Right renal cortex interstitium (tissue), 3 donors: ENCODE measurements around the gene KRTAP20-1. TPM values are rescaled to one million over a fixed set of nuclear protein-coding genes. Genes with fewer than 3 reads are reported as not detected.

ENCODE experiments used
- DNase-seq, 3 donors: peaks; one replicate each; pipeline ENCODE4 v3.0.0-alpha.2; 2013; ENCODE audit warnings: low read depth in 3 of 3, low spot score in 2 of 3
- polyA plus RNA-seq, 3 donors: library from polyadenylated mRNA; unstranded; fragments of 120-200 nt; gene quantifications; one replicate each; pipeline ENCODE4 v1.2.1, GENCODE V29; 2013; ENCODE audit not compliant: insufficient read length in 3 of 3

Gene KRTAP20-1, protein sequence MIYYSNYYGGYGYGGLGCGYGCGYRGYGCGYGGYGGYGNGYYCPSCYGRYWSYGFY
- not detected for polyA plus RNA-seq

DNA sequence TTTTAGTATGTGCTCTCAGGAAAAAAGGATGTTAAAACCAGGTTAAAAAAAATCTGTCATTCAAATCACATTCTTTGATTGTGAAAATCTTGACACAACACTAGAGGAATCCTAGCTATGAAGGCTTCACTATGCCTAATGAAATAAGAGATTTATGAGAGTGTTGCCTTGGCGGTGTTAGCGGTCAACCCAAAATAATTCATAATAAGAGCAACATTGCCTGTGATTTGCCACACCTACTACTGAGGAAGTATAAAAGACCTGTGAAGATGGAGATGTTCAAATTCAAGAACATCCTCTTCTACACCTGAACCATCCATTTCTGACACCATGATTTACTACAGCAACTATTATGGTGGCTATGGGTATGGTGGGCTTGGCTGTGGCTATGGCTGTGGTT, at the start of gene KRTAP20-1:
Gene KRTAP20-1 (plus strand): TSS at position 301 of the 400 bp plus-strand sequence. CDS start 30 bp downstream, at position 331.
- no peak for DNase-seq

DNA sequence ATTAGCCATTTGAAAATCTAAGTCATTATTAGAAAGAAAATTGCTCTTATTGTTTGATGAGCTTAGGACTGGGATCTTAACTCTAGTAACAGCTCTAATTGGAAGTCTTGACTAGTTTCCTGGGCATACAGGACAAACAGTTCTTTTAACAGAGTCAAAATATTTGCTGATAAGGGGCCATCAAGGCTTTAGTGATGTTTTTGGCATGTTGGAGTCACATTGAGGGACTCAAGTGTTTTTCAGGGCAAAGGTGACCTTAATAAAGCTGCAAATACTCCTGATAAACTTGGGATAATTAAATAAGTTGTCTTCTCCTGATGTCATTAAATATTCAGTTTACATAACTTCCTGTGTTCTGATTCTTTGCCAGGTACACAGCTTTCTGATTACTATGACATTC, 48.6 kb upstream of the KRTAP20-1 start:
- no peak for DNase-seq

DNA sequence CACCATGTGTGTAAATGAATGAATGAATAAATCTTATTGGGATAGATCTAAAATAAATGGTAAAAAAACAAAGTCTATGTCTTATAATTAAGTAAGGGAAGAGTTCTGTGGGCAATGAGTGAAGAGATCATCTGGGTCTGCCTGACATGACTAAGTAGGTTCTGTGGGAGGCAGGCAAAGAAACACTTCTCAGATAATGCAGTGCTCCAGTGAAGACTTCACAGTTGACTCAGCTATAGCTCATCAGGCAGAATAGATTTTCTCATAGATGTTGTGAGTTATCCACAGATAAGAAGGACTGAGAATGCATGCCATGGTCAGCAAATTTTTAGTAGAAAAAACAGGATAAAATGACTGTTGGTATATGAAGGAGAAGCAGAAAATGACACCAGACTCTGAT, 38.5 kb upstream of the KRTAP20-1 start:
- no peak for DNase-seq

DNA sequence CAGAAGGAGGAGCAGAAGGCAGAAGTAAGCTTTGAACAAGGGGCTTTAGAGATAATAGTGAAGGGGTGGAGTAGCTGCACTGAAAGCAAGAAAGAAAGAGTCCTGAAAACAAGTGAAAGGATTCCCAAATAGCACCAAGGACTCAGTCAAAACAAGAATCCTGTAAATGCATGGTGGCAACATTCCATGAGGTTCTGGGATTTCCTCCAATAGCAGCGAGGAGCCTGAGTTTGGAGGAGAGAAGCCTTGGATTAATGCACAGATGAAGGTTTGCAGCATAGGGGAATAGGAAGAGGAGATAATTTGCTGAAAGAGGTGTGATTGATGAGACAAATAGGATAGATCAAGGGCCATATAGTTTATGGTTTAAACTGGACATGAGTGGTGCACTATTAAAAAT, 36.9 kb upstream of the KRTAP20-1 start:
- DNase-seq = no peak

DNA sequence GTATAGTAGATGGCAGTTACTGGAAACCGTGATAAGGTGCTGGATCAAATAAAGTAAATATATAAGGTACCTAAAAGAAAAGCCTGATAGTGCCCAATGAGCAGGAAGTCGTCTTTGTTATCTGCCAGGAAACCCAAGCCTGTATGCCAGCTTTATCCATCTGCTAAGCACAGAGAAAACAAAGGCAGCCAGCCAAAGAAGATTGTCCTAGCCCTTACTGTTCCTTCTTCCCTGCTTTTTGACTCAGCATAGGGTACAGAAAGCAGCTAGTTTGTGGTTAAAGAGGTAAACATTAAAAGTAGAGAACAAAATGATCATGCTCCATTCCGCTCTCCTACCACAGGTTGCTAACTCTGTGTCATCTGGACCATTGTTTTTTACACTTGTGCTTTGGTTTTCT, 36.1 kb upstream of the KRTAP20-1 start:
- DNase-seq = no peak

DNA sequence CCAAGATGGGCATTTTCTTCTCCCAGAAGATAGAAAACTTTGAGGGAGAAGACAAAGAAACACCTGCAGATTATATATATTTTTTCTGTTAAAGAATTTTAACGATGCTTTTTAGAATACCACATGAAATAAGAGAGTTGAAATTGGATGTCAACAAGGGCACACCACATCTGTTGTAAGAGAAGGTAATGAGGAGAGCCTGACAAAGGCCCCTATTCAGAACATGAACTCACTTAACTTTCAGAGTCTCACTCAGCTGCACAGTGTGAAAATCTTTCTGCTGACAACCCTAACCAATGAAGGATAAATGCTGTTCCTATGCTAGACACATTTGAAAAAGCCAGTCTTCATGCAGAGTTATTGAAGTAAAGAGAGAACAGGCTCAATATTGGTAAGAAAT, 33.4 kb upstream of the KRTAP20-1 start:
- DNase-seq = no peak

DNA sequence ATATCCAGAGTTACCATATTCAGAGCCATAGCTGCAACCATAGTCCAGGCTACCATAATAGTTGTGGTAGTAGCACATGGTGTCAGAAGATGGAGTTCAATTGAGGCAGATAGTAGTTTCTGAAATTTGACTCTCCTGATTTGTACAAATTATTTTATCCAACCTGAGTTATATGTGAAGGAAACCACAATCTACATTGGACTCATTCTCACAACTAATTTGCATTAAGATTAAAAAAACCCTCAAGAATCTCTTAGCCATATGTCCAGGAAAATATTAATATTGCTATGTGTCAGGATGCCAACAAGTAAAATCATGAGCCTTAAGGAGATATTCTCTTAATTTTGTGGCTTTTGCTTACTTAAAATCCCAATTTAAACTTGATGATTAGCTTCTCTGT, 25.9 kb upstream of the KRTAP20-1 start, which contains the start of gene KRTAP22-2:
Gene KRTAP22-2 (minus strand): TSS at position 101 of the 400 bp plus-strand sequence.
- DNase-seq = no peak

DNA sequence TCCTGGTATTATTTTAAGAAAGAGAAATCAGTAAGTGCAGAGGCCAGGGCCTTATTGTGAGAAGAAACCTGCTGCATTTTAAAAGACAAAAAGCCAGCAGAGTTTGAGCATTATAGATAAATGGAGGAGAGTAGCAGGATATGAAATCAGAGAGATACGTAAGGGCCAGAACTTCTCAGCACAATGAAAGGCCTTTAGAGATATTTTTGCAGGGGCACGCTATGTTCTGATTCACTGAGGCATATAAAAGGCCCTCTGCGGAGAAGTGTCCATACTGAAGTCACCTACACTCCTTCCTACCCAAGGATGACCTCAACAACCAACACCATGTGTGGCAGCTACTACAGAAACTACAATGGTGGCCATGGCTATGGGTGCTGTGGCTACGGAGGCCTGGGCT, 24.1 kb upstream of the KRTAP20-1 start, which contains the start of gene KRTAP6-3:
Gene KRTAP6-3 (plus strand): TSS at position 301 of the 400 bp plus-strand sequence. CDS start 6 bp downstream, at position 307.
- no peak for DNase-seq

DNA sequence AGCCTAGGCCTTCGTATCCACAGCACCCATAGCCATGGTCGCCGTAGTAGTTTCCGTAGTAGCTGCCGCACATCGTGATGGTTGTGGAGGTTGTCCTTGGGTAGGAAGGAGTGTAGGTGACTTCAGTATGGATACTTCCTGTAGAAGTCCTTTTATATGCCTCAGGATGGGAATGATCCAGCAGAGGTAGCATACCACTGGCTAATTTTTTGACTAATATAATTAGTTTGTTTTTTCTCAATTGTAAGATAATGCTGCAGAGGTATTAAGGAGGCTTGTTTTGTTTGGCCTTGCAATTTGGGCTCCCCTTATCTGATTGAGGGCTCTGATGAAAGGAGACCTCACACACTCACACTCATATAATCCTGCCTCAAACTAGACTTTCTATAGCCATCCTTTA, 17.4 kb upstream of the KRTAP20-1 start, which contains the start of gene KRTAP6-2:
Gene KRTAP6-2 (minus strand): TSS at position 101 of the 400 bp plus-strand sequence. CDS start 28 bp downstream, at position 73.
- DNase-seq = no peak

DNA sequence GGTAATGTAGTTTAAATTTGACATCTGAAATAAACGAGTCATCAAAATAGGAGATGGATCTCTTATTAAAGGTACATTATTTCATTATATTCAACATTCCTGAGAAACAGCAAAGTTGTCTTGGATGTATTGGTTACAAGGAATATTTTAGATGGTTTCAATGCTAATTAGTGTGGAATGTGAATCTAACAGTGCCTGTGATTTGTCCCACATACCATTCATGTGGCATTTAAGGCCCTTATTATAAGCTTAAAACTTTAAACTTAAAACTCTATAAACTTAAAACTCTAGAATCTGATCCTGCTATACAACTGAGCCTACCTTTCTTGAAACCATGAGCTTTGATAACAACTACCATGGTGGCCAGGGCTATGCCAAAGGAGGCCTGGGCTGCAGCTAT, 15.4 kb upstream of the KRTAP20-1 start, which contains the start of gene KRTAP22-1:
Gene KRTAP22-1 (plus strand): TSS at position 301 of the 400 bp plus-strand sequence.
- DNase-seq = no peak

DNA sequence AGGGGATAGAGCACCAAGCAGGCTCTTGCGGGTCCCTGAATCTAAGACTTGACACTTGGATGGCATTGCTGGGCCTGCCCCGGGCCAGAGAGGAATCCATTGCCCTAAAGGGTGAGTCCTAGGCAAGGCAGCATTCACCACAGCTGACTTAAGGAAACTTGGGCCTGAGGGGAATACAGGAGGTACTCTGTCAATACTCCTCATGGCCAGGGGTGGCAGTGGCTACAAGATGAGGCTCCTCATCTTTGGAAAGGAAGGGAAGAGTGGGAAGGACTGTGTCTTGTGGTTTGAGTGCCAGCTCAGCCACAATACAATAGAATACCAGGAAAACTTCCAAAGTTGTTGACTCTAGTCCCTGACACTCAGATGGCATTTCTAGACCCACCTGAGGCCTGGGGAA, 10.3 kb upstream of the KRTAP20-1 start:
- no peak for DNase-seq

DNA sequence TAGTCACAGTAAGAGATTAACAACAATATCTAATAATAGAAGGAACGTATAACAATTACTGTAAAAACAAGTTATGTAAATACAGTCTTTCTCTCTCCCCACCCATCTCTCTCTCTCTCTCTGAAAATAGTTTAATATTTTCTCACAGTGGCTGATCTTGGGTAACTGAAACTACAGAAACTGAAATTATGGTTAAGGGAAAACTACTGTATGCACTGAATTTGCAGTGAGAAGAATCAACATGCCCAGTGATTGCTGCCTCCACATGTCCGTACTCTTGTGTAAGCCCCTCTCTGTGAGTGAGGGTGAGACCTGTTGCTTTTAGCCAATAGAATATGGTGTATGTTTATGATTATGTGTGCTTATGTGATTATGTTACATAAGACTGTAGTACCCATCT, 4.1 kb upstream of the KRTAP20-1 start:
- no peak for DNase-seq

DNA sequence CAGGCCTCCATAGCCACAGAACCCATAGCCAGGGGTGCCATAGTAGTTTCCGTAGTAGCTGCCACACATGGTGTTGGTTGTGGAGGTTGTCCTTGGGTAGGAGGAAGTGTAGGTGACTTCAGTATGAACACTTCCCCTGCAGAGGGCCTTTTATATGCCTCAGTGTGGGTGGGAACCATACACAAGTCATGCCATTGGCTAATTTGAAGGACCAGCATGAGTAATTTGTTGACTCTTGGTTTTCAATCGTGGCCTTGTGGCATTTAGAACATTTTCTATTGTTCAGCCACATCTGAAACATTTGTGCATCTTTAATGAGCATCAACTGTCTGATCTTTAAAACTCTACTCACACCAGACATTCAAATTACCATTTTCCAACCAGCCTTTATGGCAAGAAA, 2.4 kb upstream of the KRTAP20-1 start, which contains the start of gene KRTAP6-1:
Gene KRTAP6-1 (minus strand): TSS at position 95 of the 400 bp plus-strand sequence. CDS start 26 bp downstream, at position 69.
- no peak for DNase-seq

DNA sequence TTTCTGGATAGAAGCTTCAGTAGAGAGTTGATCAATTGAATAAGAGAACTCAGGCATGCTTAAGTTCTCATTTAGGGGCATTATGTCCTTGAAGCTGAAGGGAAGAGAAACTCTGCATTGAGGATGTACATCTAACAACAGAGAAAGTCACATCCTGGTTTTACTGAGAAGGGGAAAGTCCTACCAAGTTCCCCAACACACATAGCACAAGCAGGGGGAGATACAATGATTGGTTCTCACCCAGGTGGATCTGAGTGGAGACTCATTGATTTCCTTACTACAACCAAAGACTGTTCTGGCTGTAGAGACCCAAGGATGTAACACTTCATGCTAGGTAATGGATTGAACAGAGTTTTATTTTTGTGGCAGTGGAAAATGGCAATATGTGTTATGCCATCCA, 1.0 kb upstream of the KRTAP20-1 start:
- DNase-seq = no peak

DNA sequence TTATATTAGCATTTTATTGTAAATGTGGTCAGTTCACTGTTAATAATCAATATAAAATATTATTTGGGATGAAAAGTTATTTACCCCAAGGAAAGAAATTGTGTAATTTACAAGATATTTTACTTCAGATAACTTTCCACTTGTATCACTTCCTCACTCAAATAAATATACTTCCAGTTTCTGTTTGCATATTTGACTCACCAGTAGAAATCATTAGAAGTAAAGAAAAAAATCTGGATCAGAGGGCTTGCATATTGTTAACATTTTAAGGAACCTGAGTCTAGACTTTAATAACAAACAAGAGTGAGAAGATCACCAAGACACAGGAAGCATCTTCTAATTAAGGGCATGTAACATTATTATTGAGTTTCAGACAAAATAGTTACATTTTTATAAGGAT, 3.9 kb downstream of the KRTAP20-1 start:
- DNase-seq = no peak

DNA sequence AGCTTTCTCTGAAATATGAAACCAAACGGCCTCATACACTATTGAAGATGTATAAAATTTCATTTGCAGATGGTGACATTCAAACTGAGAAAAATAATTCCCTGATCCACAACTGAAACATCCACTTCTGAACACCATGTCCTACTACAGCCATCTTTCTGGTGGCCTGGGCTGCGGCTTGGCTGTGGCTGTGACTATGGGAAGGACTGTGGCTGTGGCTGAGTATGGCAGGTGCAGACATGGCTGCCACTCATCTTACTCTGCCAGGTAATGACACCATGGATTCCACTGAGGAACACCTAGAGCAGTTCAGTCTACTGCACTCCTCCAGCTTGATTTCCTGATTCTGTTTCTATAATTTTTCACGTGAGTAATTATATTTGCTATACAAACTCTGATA, 4.3 kb downstream of the KRTAP20-1 start, which contains the start of gene KRTAP20-4:
Gene KRTAP20-4 (plus strand): TSS at position 106 of the 400 bp plus-strand sequence.
- DNase-seq = no peak

DNA sequence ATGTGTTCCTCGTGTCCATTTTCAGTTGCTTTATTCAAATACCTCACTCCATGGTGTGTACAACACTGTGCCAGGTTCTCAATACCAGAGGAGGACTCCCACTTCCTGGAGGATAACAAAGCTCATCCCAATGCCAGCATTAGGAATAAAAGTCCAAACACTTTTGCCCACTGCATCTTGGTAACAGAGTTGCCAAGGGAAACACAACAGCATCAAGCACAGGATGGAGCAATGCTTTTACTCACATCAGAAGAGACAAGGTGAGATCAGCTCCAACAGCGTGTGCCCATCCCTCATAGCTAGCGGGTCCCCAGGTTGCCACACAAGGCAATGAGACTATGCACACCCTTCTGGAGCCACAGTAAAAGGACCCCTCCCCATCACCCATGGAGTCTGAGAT, 7.1 kb downstream of the KRTAP20-1 start:
- DNase-seq = no peak

DNA sequence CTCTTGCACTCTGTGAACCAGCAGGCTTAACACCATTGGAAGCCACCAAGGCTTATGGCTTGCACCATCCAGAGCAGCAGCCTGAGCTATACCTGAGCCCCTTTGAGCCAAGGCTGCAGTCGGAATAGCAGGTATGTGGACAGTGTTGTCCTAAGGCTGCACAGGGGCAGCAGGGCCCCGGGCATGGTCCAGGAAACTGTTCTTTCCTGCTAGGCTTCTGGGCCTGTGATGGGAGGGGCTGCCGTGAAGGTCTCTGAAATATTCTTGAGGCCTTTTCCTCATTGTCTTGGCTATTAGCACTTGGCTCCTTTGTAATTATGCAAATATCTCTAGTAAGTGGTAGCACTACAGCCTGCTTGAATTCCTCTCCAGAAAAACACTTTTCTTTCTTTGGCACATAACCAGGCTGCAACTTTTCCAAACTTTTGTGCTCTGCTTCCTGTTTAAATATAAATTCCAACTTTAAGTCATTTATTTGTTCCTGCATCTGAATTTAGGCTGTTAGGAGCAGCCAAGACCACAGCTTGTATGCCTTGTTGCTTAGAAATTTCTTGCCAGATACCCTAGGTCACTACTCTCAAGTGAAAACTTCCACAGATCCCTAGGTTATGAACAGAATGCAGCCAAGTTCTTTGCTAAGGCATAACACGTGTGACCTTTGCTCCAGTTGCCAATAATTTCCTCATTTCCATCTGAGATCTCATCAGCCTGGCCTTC, 9.4 kb downstream of the KRTAP20-1 start:
- no peak for DNase-seq

DNA sequence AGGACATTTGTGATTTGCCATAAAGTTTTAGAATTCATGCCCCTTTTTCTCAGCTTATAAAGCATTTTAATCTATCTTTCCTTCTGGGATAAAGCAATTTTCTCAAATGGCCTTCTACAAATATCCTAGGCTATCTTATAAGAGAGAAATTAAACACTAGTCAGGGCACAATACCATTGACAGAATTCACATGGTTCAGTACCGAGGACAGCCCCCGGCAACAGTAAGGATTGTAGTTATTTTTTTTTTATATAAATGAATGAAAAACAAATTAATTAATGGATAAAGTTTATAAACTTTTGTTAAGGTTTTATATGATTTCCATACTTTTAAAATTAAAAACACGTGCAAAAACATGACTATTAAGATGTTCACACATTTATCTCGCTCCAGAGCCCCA, 11.9 kb downstream of the KRTAP20-1 start:
- DNase-seq = no peak

DNA sequence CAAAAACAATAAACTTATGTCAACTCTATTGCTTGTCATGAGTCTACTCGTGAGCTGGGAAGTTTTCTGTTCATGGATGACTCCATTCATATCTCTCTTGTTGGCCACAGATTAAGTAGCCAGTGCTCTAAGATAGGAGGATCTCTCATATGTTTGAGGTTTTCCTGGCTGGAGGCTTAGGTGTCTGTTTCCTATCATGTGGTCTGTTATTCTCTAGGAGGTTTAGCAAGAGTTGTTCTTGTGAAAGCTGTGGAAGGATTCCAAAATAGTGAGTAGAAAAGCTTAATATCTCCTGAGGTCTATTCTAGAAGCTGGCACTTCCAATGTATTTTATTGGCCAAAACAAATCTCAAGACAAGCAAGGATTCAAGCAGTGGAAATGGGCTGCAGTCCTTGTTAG, 13.0 kb downstream of the KRTAP20-1 start:
- no peak for DNase-seq

DNA sequence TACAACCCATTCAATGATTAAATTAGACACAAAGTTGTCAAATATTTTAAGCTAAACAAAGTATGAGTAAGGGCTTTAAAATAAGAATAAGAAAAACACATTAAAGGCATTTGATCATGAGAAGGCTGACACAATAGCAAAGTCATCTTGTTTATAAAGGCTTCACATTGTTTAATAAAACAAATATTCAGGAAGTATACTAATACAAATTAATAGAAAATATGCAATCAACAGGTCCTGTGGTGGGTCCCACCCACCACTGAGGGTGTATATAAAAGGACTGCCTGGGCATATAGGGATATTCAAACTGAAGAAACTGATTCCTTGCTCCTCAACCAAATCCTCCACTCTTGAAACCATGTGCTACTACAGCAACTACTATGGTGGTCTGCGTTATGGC, 18.7 kb downstream of the KRTAP20-1 start, which contains the start of gene KRTAP20-2:
Gene KRTAP20-2 (plus strand): TSS at position 301 of the 400 bp plus-strand sequence. CDS start 58 bp downstream, at position 359.
- no peak for DNase-seq

DNA sequence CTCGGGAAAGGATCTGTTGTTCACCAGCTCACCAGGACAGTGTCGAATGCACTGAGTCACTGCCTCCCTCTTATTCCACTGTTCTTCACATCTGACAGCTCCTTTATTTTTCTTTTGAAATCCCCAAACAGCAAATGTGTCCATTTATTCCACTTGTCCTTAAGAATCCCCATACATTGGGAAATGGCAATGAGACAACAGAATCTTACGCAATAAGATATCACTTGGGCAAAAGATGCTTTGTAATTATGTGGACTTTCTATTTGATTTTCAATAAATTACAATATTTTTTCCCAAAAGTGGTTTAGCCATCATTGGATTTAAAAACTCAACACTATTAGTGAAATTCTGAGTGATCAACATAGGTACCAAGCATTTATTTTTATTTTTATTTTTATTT, 22.5 kb downstream of the KRTAP20-1 start:
- DNase-seq = no peak
